Measurements from ENCODE around the gene YPEL2. TPM values are rescaled to one million over a fixed set of nuclear protein-coding genes. Genes with fewer than 3 reads are reported as not detected.
"Not testable (repeated sequence)": the region's sequence is repeated elsewhere in the genome, so short reads cannot be mapped to it uniquely, and the experiment has no call there.

The YPEL2 gene
- total RNA-seq, 1 experiment from 2014 or later = 1.1 TPM

GRCh38 chr17:59375857-59376256 is 44.4 kb downstream of the YPEL2 start:
- DNase-seq (ENCODE audit: low read depth) = no peak

GRCh38 chr17:59376506-59376905 is 45.1 kb downstream of the YPEL2 start:
- no peak for DNase-seq (ENCODE audit: low read depth)

- peak; percentile 65 for DNase-seq (ENCODE audit: low read depth)
Observed at GRCh38 chr17:59377410-59377809, 46.0 kb downstream of the YPEL2 start.

GRCh38 chr17:59378675-59379074 is 47.2 kb downstream of the YPEL2 start:
- peak; percentile 68 for DNase-seq (ENCODE audit: low read depth)

- no peak for DNase-seq (ENCODE audit: low read depth)
Observed at GRCh38 chr17:59380474-59380873, 49.0 kb downstream of the YPEL2 start.

- no peak for DNase-seq (ENCODE audit: low read depth)
Observed at GRCh38 chr17:59381716-59382570, 50.5 kb downstream of the YPEL2 start.

GRCh38 chr17:59383893-59384292 is 52.4 kb downstream of the YPEL2 start:
- DNase-seq (ENCODE audit: low read depth) = no peak

GRCh38 chr17:59387351-59388068 is 56.1 kb downstream of the YPEL2 start:
- no peak for DNase-seq (ENCODE audit: low read depth)

GRCh38 chr17:59388069-59388556 is 56.7 kb downstream of the YPEL2 start:
- DNase-seq (ENCODE audit: low read depth) = no peak

GRCh38 chr17:59389066-59389465 is 57.6 kb downstream of the YPEL2 start:
- DNase-seq (ENCODE audit: low read depth) = no peak

GRCh38 chr17:59391021-59391420 is 59.6 kb downstream of the YPEL2 start:
- DNase-seq (ENCODE audit: low read depth) = no peak

- no peak for DNase-seq (ENCODE audit: low read depth)
Observed at GRCh38 chr17:59392973-59393679, 61.7 kb downstream of the YPEL2 start.

- not testable (repeated sequence) for DNase-seq (ENCODE audit: low read depth)
Observed at GRCh38 chr17:59393742-59394410, 62.4 kb downstream of the YPEL2 start.

- DNase-seq (ENCODE audit: low read depth) = no peak
Observed at GRCh38 chr17:59396134-59396826, 64.8 kb downstream of the YPEL2 start.

GRCh38 chr17:59397316-59398073 is 66.0 kb downstream of the YPEL2 start:
- no peak for DNase-seq (ENCODE audit: low read depth)

GRCh38 chr17:59399914-59400313 is 68.5 kb downstream of the YPEL2 start:
- DNase-seq (ENCODE audit: low read depth) = no peak

- DNase-seq (ENCODE audit: low read depth) = no peak
Observed at GRCh38 chr17:59400858-59401257, 69.4 kb downstream of the YPEL2 start.

GRCh38 chr17:59401274-59401673 is 69.8 kb downstream of the YPEL2 start:
- DNase-seq (ENCODE audit: low read depth) = no peak

GRCh38 chr17:59401725-59402124 is 70.3 kb downstream of the YPEL2 start:
- no peak for DNase-seq (ENCODE audit: low read depth)

- DNase-seq (ENCODE audit: low read depth) = no peak
Observed at GRCh38 chr17:59402760-59403159, 71.3 kb downstream of the YPEL2 start.

All from LHCN-M2 (cell line).